Activated CD4-positive, alpha-beta T cell treated with anti-CD3 and anti-CD28 coated beads, Interleukin-2, amount 10 ng/mL, durations not matched to agents 7 days and 5 days (primary cell): Measurements from ENCODE around the gene SCP2. TPM values are rescaled to one million over a fixed set of nuclear protein-coding genes. Genes with fewer than 3 reads are reported as not detected.

ENCODE experiments used
- CTCF ChIA-PET: fragments of 350-600 bp; sonication (Branson Sonifier 250); formaldehyde crosslinking; loops from one replicate; lab custom pipeline; 2021; ENCODE audit warnings: antibody characterized with exemption; lab: Charles Lee
- POLR2A ChIA-PET: fragments of 350-600 bp; sonication (Branson Sonifier 250); formaldehyde crosslinking; loops from one replicate; lab custom pipeline; 2021; ENCODE audit warnings: antibody characterized with exemption; lab: Charles Lee
- DNase-seq: peaks from one replicate; pipeline ENCODE4 v3.0.0-alpha.2; 2020
- H3K27ac Mint-ChIP-seq: one replicate; pipeline ENCODE4 v1.8.0; 2021; ENCODE audit warnings: mild to moderate bottlenecking, moderate library complexity, mixed read lengths
- H3K27me3 Mint-ChIP-seq: one replicate; pipeline ENCODE4 v1.8.0; 2021; ENCODE audit warnings: mixed read lengths
- H3K36me3 Mint-ChIP-seq: one replicate; pipeline ENCODE4 v1.8.0; 2021; ENCODE audit warnings: low read depth, mixed read lengths
- H3K4me1 Mint-ChIP-seq: one replicate; pipeline ENCODE4 v1.8.0; 2021; ENCODE audit warnings: mixed read lengths
- H3K4me3 Mint-ChIP-seq: one replicate; pipeline ENCODE4 v1.8.0; 2021; ENCODE audit warnings: mild to moderate bottlenecking, moderate library complexity, mixed read lengths
- H3K9me3 Mint-ChIP-seq: one replicate; pipeline ENCODE4 v1.8.0; 2021; ENCODE audit warnings: mixed read lengths
- total RNA-seq, 2 experiments: library from RNA; stranded (reverse); gene quantifications; one replicate each; pipeline ENCODE4 v1.2.3, GENCODE V29; 2021

SCP2 gene
- total RNA-seq, 2 experiments from 2014 or later = 83.3 to 102 TPM

- Mint-ChIP-seq H3K9me3 (no peaks in the 10 kb centered on the region), H3K27ac (no peak overlapping the region), H3K4me1 (no peaks in the 10 kb centered on the region), H3K36me3 (no peaks in the 10 kb centered on the region), H3K27me3 (no peaks in the 10 kb centered on the region), H3K4me3 (no peak overlapping the region)
- CTCF ChIA-PET = interaction anchor here (0.7 kb wide), 1 partner anchor 133 kb away, joined by 3 read pairs; no protein-coding TSS in a partner anchor
- POLR2A ChIA-PET = no interaction called here
- no peak for DNase-seq
Measured at GRCh38 chr1:52907068-52907811, 19.8 kb upstream of the SCP2 start.

GRCh38 chr1:52907812-52908153 lies 19.3 kb upstream of the SCP2 start:
- POLR2A ChIA-PET = no interaction called here
- no peaks in the 10 kb centered on the region for H3K36me3 Mint-ChIP-seq
- CTCF ChIA-PET = no interaction called here
- H3K4me3 Mint-ChIP-seq = no peak overlapping the region
- no peaks in the 10 kb centered on the region for H3K4me1 Mint-ChIP-seq
- no peaks in the 10 kb centered on the region for H3K9me3 Mint-ChIP-seq
- no peak overlapping the region for H3K27ac Mint-ChIP-seq
- no peaks in the 10 kb centered on the region for H3K27me3 Mint-ChIP-seq
- DNase-seq = no peak

GRCh38 chr1:52911541-52911940 lies 15.5 kb upstream of the SCP2 start:
- no peaks in the 10 kb centered on the region for H3K27me3 Mint-ChIP-seq
- POLR2A ChIA-PET = no interaction called here
- no peaks in the 10 kb centered on the region for H3K4me1 Mint-ChIP-seq
- CTCF ChIA-PET = interaction anchor here (1.3 kb wide), 1 partner anchor 10 kb away, joined by 6 read pairs; the partner anchor contains the start of gene ECHDC2
- H3K36me3 Mint-ChIP-seq = no peaks in the 10 kb centered on the region
- H3K4me3 Mint-ChIP-seq = no peak overlapping the region
- no peak overlapping the region for H3K27ac Mint-ChIP-seq
- DNase-seq = no peak
- H3K9me3 Mint-ChIP-seq = no peaks in the 10 kb centered on the region

- no peak for DNase-seq
- H3K4me3 Mint-ChIP-seq = no peak overlapping the region
- no peaks in the 10 kb centered on the region for H3K36me3 Mint-ChIP-seq
- ChIA-PET POLR2A (no interaction called here), CTCF (no interaction called here)
- H3K27ac Mint-ChIP-seq = no peak overlapping the region
- no peaks in the 10 kb centered on the region for H3K27me3 Mint-ChIP-seq
- H3K9me3 Mint-ChIP-seq = no peaks in the 10 kb centered on the region
- H3K4me1 Mint-ChIP-seq = no peaks in the 10 kb centered on the region
Measured at GRCh38 chr1:52913014-52913413, 14.1 kb upstream of the SCP2 start.

GRCh38 chr1:52913537-52913936 lies 13.5 kb upstream of the SCP2 start:
- Mint-ChIP-seq H3K27ac (no peak overlapping the region), H3K4me3 (no peak overlapping the region), H3K27me3 (no peaks in the 10 kb centered on the region), H3K4me1 (no peaks in the 10 kb centered on the region), H3K36me3 (no peaks in the 10 kb centered on the region), H3K9me3 (no peaks in the 10 kb centered on the region)
- ChIA-PET POLR2A (no interaction called here), CTCF (no interaction called here)
- no peak for DNase-seq

- ChIA-PET CTCF (interaction anchor here (1.2 kb wide), 1 partner anchor 10 kb away, joined by 3 read pairs; no protein-coding TSS in a partner anchor), POLR2A (no interaction called here)
- no peaks in the 10 kb centered on the region for H3K36me3 Mint-ChIP-seq
- H3K4me1 Mint-ChIP-seq = peaks cover 5% of the 10 kb centered on the region
- H3K4me3 Mint-ChIP-seq = no peak overlapping the region
- no peaks in the 10 kb centered on the region for H3K9me3 Mint-ChIP-seq
- DNase-seq = no peak
- H3K27me3 Mint-ChIP-seq = no peaks in the 10 kb centered on the region
- H3K27ac Mint-ChIP-seq = no peak overlapping the region
Measured at GRCh38 chr1:52914463-52914862, 12.6 kb upstream of the SCP2 start.

GRCh38 chr1:52915211-52915854 lies 11.7 kb upstream of the SCP2 start:
- CTCF ChIA-PET = interaction anchor here (1.2 kb wide), 1 partner anchor 10 kb away, joined by 3 read pairs; no protein-coding TSS in a partner anchor
- POLR2A ChIA-PET = no interaction called here
- no peaks in the 10 kb centered on the region for H3K27me3 Mint-ChIP-seq
- no peak for DNase-seq
- no peaks in the 10 kb centered on the region for H3K9me3 Mint-ChIP-seq
- H3K27ac Mint-ChIP-seq = no peak overlapping the region
- H3K36me3 Mint-ChIP-seq = no peaks in the 10 kb centered on the region
- no peak overlapping the region for H3K4me3 Mint-ChIP-seq
- peaks cover 14% of the 10 kb centered on the region for H3K4me1 Mint-ChIP-seq

- Mint-ChIP-seq H3K4me1 (peaks cover 19% of the 10 kb centered on the region), H3K9me3 (no peaks in the 10 kb centered on the region), H3K36me3 (no peaks in the 10 kb centered on the region), H3K27ac (no peak overlapping the region), H3K4me3 (no peak overlapping the region), H3K27me3 (no peaks in the 10 kb centered on the region)
- no peak for DNase-seq
- ChIA-PET CTCF (no interaction called here), POLR2A (no interaction called here)
Measured at GRCh38 chr1:52915855-52916220, 11.2 kb upstream of the SCP2 start.

GRCh38 chr1:52916241-52916975 lies 10.7 kb upstream of the SCP2 start:
- ChIA-PET POLR2A (no interaction called here), CTCF (interaction anchor here (1.1 kb wide), 1 partner anchor 24 kb away, joined by 3 read pairs; no protein-coding TSS in a partner anchor)
- no peak overlapping the region for H3K27ac Mint-ChIP-seq
- H3K4me3 Mint-ChIP-seq = no peak overlapping the region
- H3K36me3 Mint-ChIP-seq = no peaks in the 10 kb centered on the region
- DNase-seq = no peak
- H3K27me3 Mint-ChIP-seq = no peaks in the 10 kb centered on the region
- no peaks in the 10 kb centered on the region for H3K9me3 Mint-ChIP-seq
- peaks cover 19% of the 10 kb centered on the region for H3K4me1 Mint-ChIP-seq

GRCh38 chr1:52917156-52917555 lies 9.9 kb upstream of the SCP2 start:
- ChIA-PET POLR2A (no interaction called here), CTCF (interaction anchor here (0.7 to 1.1 kb wide), 3 partner anchors 24 to 568 kb away, joined by 3 read pairs; partner anchors contain the start of gene ZYG11A)
- H3K9me3 Mint-ChIP-seq = no peaks in the 10 kb centered on the region
- H3K4me1 Mint-ChIP-seq = peaks cover 23% of the 10 kb centered on the region
- no peak overlapping the region for H3K4me3 Mint-ChIP-seq
- H3K27me3 Mint-ChIP-seq = no peaks in the 10 kb centered on the region
- no peak for DNase-seq
- no peak overlapping the region for H3K27ac Mint-ChIP-seq
- H3K36me3 Mint-ChIP-seq = peaks cover 2% of the 10 kb centered on the region

- ChIA-PET POLR2A (no interaction called here), CTCF (interaction anchor here (0.7 to 1.1 kb wide), 3 partner anchors 23 to 568 kb away, joined by 3 read pairs; partner anchors contain the start of gene ZYG11A)
- H3K27ac Mint-ChIP-seq = no peak overlapping the region
- peaks cover 2% of the 10 kb centered on the region for H3K36me3 Mint-ChIP-seq
- H3K4me1 Mint-ChIP-seq = peaks cover 25% of the 10 kb centered on the region
- no peaks in the 10 kb centered on the region for H3K9me3 Mint-ChIP-seq
- no peak for DNase-seq
- no peaks in the 10 kb centered on the region for H3K27me3 Mint-ChIP-seq
- no peak overlapping the region for H3K4me3 Mint-ChIP-seq
Measured at GRCh38 chr1:52917581-52917980, 9.5 kb upstream of the SCP2 start.

GRCh38 chr1:52918201-52918600 lies 8.9 kb upstream of the SCP2 start:
- no peaks in the 10 kb centered on the region for H3K27me3 Mint-ChIP-seq
- H3K9me3 Mint-ChIP-seq = no peaks in the 10 kb centered on the region
- no peak overlapping the region for H3K27ac Mint-ChIP-seq
- ChIA-PET CTCF (interaction anchor here (0.7 to 1.0 kb wide), 4 partner anchors 12 to 174 kb away, joined by 3 read pairs; partner anchors contain the start of gene ZYG11A), POLR2A (no interaction called here)
- peaks cover 2% of the 10 kb centered on the region for H3K36me3 Mint-ChIP-seq
- no peak overlapping the region for H3K4me3 Mint-ChIP-seq
- peaks cover 30% of the 10 kb centered on the region for H3K4me1 Mint-ChIP-seq
- no peak for DNase-seq
